ENCODE results near the gene NEK2.
"Not testable (repeated sequence)": the region's sequence is repeated elsewhere in the genome, so short reads cannot be mapped to it uniquely, and the experiment has no call there.

Gene NEK2

DNA sequence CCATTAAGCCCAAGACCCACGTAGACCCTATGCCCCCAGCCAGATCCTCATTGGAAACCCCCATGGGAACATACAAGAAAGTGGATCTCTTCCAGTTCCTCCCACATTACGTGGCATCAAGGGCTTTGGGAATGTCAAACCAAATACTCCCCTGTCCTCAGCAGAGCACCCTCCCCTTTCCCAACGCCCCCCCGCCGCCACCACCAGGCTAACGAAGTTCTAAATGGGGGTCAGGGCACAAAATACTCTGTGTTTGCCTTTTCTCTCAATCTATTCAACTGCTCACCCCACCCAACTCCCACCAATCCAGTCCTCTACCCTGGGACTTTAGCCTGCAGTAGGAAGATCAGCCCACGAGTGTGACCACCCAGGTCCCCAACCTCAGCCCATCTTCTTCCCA, 24.5 kb downstream of the NEK2 start:
- DNase-seq (ENCODE audit: low spot score) = no peak

DNA sequence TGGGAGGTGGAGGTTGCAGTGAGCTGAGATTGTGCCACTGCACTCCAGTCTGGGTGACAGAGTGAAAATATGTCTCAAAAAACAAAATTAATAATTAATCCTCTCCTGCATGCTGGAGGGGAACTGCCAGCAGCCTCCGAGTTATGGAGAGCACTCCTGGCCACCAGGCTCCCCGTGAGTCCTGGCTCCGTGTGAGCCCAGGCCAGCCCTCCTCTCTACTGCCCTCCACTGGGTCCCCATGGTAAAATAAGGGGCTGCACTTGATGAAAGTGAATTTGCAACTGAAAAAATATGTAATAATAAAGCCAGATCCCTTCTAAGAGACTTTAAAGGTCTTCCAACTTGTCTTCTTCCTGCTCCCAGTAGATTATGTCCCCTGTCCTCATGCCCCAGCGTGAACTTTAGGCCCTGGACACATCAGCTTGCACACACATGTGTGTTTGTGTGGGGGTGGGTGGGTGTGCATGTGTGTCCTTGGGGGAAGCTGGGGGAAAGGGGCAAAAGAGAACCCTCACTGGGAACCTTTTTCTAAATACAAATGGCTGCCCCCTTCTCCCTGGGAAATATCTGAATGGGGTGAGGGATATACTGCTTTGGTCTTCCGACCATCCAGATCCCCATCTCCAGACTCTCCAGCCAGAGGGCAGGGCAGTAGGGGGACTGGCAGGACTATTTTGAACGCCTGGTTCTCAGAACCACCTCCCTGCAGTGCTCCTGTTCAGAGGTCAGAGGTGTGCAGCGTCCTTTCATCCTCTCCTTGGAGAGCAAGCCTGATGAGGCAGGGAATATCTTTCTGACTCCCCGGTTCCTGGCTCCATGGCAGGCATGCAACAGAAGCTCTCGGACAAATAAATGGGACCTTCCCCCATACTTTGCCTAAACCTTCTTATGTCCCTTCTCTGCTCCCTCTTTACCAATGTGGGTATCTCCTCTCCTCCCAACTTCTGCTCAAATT, 26.2 kb downstream of the NEK2 start:
- peak; percentile 30 for DNase-seq (ENCODE audit: low spot score)

GRCh38 chr1:211648336-211648735, 27.1 kb downstream of the NEK2 start:
- no peak for DNase-seq (ENCODE audit: low spot score)

GRCh38 chr1:211647711-211648121, 27.7 kb downstream of the NEK2 start:
- DNase-seq (ENCODE audit: low spot score) = no peak

DNA sequence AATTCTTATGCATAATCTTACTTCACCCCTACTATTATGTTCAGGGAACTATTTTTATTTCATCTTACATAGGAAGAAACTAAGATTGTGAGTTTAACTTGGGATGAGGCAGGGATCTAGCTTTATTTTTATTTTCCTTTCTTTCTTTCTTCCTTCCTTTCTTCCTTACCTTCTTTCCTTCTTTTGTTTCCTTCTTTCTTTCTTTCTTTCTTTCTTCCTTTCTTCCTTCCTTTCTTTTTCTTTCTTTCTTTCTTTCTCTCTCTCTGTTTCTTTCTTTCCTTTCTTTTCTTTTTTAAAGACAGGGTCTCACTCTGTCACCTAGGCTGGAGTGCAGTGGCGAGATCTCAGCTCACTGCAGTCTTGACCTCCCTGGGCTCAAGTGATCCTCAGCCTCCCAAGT, 28.9 kb downstream of the NEK2 start:
- DNase-seq (ENCODE audit: low spot score) = no peak

DNA sequence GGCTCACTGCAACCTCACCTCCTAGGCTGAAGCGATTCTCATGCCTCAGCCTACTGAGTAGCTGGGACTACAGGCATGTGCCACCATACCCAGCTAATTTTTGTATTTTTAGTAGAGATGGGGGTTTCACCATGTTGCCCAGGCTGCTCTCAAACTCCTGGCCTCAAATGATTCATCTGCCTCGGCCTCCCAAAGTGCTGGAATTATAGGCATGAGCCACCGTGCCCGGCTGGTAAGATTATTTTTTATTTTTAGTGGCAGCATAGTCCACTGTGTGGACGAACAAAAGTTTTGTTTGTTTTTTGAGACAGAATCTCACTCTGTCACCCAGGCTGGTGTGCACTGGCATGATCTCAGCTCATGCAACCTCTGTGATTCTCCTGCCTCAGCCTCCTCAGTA, 29.8 kb downstream of the NEK2 start:
- DNase-seq (ENCODE audit: low spot score) = not testable (repeated sequence)

- no peak for DNase-seq (ENCODE audit: low spot score)
Observed at GRCh38 chr1:211644653-211645052, 30.8 kb downstream of the NEK2 start.

DNA sequence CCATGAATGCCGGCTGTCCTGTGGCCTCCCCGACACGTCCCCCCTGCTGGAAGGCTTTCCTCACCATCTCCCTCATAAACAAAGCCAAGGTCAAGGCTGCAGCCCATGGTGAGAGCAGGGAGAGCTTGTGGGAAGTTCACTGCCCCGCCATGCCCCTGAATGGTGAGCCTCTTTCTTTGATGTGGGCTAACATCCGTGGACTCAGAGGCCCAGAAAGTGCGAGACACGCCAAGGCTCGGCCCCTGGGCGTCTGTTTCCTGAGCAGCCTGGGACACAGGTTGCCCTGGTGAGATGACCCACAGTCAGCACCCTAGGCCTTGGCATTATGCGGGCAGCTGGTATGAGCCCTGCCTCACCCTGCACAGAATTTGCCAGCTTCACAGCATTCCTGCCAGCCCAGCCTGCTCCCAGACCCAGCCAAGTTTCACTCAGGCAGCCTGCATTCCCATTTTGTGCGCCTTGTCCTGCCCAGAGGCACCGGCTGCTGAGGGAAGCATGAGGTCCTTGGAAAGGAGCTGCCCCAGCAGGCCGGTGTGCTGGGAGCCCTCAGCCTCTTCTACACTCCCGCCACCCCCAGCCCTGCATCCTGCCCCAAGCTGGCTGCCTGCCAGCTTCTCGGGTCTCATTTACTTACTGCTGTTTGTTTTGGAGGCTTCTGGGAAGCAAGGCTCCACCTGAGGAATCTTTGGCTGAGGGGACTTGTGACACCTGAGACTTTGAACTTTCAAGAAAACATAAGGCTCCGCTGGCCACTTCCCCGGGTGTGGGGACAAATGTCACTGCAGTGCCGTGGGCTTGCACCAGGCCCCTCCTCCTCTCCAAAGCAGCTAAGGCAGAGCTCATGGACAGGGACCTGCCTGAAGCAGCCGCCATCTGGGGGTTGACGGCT, 31.9 kb downstream of the NEK2 start:
- DNase-seq (ENCODE audit: low spot score) = no peak

GRCh38 chr1:211642870-211643269, 32.6 kb downstream of the NEK2 start:
- DNase-seq (ENCODE audit: low spot score) = no peak

GRCh38 chr1:211641942-211642341, 33.5 kb downstream of the NEK2 start:
- no peak for DNase-seq (ENCODE audit: low spot score)

GRCh38 chr1:211641044-211641800, 34.2 kb downstream of the NEK2 start:
- DNase-seq (ENCODE audit: low spot score) = no peak

- DNase-seq (ENCODE audit: low spot score) = no peak
Observed at GRCh38 chr1:211640301-211640630, 35.2 kb downstream of the NEK2 start.

DNA sequence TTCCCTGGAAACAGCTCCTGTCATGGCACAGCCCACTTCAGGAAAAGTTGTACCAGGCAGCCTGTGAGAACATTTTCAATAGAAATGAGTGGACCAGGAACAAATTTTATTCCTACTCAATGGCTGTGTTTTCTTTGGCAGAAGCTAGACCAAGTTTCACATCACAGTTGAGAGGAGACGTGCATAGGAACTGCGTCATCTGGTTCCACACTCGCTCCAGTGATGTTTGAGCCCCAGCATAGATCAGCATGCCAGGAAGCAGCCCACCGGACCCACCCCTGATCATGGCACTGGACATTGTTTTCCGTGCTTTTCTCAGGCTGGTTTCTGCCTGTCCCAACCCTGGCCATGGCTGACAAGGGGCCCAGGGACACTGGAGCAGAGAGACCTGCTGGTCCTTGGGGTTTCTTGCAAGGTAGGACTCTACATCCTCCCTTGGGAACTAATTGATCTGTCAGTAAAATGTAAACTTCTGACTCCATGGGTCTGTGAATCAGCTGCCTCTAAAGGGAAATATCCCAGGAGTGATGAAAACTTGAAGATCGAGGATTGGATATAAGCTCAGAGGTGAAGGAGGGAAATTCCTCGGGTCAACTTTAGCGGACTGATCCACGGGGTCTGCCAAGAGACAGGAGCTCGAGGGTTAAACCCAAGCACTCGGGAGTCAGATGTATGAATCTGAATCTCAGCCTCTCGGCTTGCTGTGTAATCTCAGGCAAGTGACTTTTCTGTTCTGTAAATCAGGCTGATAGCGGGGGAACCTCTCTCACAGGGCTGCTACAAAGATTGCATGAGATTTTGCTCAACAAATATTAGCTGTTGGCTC, 35.7 kb downstream of the NEK2 start:
- no peak for DNase-seq (ENCODE audit: low spot score)

DNA sequence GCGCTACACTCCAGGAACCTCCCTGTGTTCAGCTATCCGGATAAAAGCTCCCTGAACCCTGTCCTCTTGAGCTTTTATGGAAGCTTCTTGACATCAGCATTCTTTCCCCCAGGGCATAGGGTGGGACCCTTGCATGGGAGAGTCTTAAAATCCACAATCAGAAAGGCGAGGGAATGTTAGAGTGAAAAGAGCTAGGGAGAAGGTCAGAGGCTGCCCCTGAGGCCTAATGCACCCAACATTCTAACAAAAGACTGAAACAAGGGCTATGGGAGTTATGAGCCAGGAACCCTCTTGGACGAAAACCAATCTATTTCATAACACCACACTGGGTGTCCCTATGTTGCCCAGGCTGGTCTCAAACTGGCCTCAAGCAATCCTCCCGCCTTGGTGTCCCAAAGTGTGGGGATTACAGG, 36.7 kb downstream of the NEK2 start:
- no peak for DNase-seq (ENCODE audit: low spot score)

DNA sequence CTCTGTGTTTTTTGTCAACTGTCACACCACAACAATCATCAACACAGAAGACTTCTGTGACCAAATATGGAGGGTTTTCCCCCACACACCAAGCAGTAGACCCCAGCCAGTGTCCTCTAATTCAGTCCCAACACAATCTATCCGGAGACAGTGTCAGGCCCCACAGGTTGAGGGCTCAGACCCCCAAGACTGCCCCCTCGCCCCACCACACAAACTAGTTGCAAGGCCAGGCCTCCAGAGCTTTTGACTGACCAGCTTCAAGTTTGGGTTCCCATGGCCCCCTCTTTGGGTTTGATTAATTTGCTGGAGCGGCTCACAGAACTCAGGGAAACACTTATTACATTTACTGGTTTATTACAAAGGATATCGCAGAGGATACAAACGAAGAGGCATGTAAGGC, 37.2 kb downstream of the NEK2 start:
- DNase-seq (ENCODE audit: low spot score) = no peak

GRCh38 chr1:211637066-211637465, 38.4 kb downstream of the NEK2 start:
- DNase-seq (ENCODE audit: low spot score) = no peak

DNA sequence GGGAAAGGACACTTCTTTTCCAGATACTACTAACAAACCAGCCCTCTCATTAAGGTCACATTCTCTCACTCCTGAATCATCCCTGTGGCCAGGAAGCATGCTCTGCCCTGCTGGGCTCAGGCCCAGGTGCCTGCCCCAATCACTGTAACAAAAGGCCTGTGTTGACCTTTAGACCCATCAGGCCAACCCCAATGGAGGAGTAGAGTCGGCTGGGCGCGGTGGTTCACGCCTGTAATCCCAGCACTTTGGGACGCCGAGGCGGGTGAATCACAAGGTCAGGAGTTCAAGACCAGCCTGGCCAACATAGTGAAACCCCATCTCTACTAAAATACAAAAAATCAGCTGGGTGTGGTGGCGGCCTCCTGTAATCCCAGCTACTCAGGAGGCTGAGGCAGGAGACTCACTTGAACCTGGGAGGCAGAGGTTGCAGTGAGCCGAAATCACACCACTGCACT, 38.8 kb downstream of the NEK2 start:
- not testable (repeated sequence) for DNase-seq (ENCODE audit: low spot score)

DNA sequence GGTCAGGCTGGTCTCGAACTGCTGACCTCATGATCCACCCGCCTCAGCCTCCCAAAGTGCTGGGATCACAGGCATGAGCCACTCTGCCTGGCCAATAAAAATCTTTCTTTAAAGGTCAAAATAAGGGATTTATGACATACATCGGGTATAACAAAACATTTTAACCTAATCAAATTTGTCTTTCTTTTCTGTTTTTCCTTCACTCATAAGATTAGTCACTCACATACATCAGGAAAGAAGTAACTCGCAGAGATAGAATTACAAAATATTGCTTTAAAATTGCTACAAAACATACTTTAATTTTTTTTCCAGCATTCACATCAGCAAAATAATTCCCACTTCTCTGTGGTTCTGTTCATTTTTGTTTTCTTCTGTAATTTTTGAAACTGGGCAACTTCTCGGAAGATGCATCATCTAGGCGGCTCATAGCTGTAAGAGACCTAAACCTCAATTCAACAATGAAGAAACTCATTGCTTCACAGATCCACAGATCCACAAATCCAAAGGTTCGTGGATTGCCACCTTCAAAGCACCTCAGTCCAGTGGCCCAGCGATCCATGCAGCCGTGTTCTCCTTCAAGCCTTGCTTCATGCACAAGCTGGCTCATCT, 39.7 kb downstream of the NEK2 start:
- DNase-seq (ENCODE audit: low spot score) = no peak

GRCh38 chr1:211634931-211635330, 40.5 kb downstream of the NEK2 start:
- no peak for DNase-seq (ENCODE audit: low spot score)

- no peak for DNase-seq (ENCODE audit: low spot score)
Observed at GRCh38 chr1:211634461-211634860, 41.0 kb downstream of the NEK2 start.

- DNase-seq (ENCODE audit: low spot score) = no peak
Observed at GRCh38 chr1:211633524-211633846, 41.9 kb downstream of the NEK2 start.

Data from germinal center (tissue), 1 donor.